Fibroblast of gingiva (primary cell): ENCODE results near the gene IGF1R.

Source experiments
- DNase-seq: peaks from one replicate; pipeline ENCODE4 v3.0.0-alpha.2; 2011; ENCODE audit warnings: low read depth

Gene IGF1R

DNA sequence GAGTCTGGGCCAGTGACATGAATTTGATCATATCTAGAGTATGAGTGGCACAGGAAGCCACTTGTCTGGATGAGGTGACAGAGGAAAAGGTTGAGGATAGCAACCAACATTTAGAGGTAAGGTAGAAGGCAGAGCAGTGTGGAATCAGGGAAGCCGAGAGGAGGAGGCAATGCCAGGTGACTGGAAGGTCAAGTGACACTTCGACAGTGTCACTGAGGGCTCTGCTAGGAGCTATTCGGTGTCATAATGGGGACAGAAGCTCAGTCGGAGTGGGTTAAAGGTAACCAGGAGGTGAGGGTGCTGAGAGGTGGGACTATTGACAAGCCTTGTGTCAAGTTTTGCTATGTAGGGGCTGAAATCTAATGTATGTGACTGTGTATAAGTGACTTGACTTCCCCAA is 56.7 kb downstream of the IGF1R start:
- DNase-seq: no peak

GRCh38 chr15:98706387-98706786 is 58.0 kb downstream of the IGF1R start:
- DNase-seq: no peak

DNA sequence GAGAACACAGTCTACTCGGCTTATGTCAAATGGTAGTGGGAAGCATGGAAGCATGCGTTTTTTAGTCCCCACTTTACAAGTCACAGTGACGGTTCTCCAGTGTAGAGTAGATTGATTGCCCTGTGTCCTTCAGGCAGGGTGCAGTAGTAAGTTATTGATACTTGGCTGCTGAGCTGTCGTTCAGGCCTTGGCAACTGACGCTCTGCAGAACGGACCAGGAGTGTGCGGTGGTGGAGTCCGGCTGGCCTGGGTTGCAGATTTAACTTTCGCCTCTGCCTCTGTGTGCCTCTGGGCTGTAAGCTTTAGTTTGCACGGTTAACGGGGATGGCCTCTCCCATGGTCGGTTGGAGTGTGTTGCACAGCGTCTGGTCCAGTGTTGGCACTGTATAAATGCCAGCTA is 58.6 kb downstream of the IGF1R start:
- no peak for DNase-seq

DNA sequence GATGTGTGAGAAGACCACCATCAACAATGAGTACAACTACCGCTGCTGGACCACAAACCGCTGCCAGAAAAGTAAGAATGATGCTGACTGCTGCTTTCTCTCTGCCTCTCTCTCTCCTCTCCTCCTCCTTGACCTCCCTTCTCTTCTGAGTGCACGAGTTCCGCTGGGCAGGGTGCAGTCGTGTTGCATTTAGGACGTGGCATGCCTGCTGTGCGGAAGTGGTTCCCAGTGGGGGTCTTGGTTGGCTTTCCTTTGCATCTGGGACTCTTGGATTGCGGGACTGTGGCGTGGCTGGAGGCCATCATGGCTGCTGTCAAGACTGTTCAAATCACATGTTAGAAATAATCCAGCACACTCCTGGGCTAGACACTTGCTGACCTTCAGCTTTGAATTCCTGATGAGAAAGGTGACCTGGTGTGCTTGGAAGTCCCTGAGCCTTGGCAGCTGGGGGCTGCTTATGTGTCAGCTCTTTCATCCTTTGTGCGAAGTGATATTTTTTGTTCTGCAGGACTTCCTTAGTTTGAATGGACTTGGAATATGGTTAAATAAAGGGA is 59.8 kb downstream of the IGF1R start:
- DNase-seq: no peak

DNA sequence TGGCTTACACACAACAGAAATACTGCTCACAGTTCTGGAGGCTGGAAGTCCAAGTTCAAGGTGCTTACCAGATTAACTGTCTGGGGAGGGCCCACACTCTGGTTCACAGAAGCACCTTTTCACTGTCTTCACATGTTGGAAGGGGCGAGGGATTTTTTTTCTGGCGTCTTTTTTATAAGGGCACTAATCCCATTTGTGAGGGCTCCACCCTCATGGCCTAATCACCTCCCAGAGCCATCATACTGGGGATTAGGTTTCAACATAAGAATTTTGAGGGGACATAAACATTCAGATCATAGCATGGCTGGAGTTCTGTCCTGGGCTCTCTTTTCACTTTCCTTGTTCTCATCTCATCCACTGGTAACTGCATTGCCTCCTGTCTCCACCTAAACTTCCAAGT is 63.5 kb downstream of the IGF1R start:
- DNase-seq: no peak

GRCh38 chr15:98712845-98713584 is 64.7 kb downstream of the IGF1R start:
- DNase-seq: peak; percentile 28

DNA sequence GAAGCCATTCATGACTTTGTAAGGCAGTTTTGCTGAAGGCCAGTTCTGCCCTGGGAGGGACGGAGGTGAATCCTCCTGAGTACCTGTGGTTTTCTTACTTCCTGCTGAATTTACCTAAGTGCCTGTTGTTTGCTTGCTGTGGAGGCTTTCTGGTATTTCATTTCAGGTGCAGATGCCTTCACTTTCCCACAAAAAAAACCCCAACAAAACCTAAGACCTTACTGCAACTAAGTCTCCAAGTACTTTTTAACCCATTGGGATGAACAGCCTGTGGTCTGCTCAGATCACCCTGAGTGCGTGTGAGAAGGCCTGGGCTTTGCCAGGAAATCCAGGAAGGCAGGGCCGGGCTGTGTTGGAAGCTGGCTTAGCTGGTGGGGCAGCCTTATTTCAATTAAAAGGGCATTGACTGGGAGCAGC is 65.3 kb downstream of the IGF1R start:
- peak; percentile 55 for DNase-seq

GRCh38 chr15:98714922-98715321 is 66.6 kb downstream of the IGF1R start:
- DNase-seq: no peak

DNA sequence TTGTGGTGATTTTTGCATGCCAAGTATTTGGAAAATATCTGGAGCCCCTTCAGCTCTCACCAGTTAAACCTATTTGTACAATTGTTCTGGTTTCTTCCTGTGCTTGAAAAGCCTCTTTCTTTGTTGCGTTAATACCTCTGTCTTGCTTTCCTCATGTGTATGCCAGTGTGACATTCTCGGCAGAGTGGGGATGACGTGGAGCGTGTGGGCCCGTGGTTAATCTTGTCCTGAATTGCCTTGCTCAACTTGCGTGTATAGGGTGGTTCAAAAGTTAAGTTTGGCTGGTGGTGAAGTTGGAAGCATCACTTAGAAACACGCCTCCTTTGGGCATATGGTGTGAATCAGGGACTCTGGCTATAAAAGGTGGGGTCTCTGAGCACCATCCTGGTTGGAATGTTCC is 67.1 kb downstream of the IGF1R start:
- DNase-seq: peak; percentile 56

GRCh38 chr15:98715890-98716443 is 67.6 kb downstream of the IGF1R start:
- no peak for DNase-seq

DNA sequence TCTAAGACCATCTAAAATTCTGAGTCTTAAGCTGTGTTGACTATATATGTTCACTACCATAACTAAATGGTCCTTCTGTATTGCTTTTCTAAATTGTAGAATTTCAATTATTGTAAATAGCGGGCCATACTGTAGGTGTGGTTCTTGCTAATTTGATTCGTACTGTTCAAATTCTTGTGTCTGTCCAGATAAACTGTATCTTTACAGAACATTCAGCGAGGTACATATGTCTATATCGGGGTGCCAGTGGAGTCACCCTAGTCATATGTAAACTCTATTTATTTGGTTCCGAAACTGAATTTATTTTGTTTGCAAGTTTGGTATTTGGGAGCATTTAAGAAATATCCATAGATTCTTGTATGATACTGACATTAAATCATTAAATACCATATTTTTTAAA is 69.0 kb downstream of the IGF1R start:
- no peak for DNase-seq

DNA sequence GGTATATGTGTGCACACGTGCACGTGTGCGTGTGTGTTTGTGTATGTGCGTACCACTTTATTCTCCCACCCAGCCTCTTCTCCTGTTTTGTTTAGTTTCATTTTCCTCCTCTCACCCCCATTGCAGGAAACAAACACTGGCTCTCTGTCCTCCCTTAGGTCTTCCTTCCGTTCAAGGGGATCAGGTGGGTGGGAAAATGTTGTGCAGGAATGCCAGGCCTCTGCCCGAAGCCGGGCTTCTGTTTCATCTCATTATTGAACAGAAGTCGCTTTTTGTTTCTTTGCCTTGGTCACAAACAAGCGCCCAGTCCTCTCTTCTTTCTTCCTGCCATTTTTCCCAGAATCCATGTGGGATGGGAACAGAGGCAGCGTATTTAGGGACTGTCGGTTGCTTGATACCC is 69.6 kb downstream of the IGF1R start:
- no peak for DNase-seq

GRCh38 chr15:98718426-98719136 is 70.2 kb downstream of the IGF1R start:
- no peak for DNase-seq

DNA sequence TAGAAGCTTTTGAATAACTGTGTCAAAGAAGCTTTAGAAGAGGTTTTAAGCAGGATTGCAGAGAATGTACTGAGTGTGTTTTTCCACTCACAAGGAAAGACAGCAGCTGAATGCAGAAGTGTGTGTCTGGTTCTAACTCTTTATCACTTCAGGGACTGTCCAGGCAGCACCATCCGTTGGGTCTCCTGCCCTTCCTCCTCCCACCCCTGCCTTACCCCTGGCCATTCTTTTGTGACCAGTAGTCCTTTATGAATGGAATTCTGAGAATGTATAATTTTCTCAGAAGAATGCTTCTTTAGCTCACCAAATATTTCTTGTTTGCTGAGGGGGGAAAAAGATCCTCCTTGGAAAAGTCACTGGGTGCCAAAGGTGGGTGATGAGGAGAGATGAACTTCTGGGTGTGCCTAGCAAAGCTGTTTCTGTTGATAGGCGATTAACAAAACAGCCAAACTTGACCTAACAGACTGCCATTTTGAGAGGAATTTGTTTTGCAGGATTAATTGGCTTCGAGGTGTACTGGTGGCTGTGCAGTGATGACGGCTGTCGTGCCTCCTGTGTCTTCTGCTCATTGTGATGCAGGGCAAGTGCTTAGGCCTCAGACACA is 70.9 kb downstream of the IGF1R start:
- no peak for DNase-seq

- DNase-seq: no peak
These were observed 71.7 kb downstream of the IGF1R start for GRCh38 chr15:98720031-98720430.

- DNase-seq: no peak
These were observed 72.5 kb downstream of the IGF1R start for GRCh38 chr15:98720577-98721565.

DNA sequence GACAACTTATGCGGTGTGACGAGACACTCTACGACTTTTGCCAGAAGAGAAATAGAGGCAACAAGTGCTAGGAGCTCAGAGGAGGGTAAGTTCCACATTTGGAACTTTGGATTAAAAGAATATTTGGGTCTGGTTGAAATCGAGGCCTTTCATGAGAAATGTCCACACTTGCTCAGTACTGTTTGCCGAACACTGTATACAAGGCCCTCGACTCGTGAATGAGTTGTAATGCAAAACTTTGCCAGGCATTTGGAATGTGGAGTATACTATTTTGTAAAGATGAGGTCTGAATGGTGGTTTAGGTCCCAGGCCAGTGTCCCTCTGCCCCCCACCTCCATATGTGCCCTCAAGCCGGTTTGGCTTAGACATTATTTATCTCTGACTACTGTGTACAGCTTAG is 73.9 kb downstream of the IGF1R start:
- DNase-seq: no peak

- no peak for DNase-seq
These were observed 74.3 kb downstream of the IGF1R start for GRCh38 chr15:98722645-98723044.

DNA sequence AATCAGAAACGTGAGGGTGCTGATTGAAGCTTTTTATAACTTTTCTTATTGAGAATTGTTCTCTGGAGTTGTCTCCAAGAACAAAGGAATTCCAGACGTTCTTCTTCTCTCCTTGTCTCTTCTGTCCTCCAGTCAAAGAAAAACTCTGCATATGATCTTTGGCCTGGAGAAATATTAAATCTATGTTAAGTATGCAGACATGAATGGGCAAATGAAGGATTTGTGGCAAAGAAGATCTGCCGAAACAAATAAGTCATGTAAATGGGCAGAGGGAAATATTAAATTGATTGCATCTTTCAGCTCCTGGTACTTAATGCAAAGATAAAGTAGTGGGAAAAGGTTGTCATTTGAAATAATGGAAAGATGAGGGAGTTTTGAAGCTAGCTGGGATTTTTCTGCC is 74.9 kb downstream of the IGF1R start:
- DNase-seq: no peak

- no peak for DNase-seq
These were observed 75.7 kb downstream of the IGF1R start for GRCh38 chr15:98724048-98724447.

- DNase-seq: no peak
These were observed 76.2 kb downstream of the IGF1R start for GRCh38 chr15:98724494-98724893.

- no peak for DNase-seq
These were observed 77.5 kb downstream of the IGF1R start for GRCh38 chr15:98725874-98726273.
